OCI-LY3 (cell line): ENCODE data around the gene EPHB2.

Experiments used
- EZH2phosphoT487 ChIP-seq: fragments of 200-600 bp; shearing (Covaris generic); IDR thresholded peaks from 2 replicates; pipeline ENCODE4 v1.6.1; 2018; ENCODE audit warnings: antibody characterized with exemption, mixed run types, low read depth
- TF ChIP-seq, protein P1 (sequence below): fragments of 200-600, 300-600 bp; sonication (generic); IDR thresholded peaks from 2 replicates; pipeline ENCODE4 v1.5.1; 2014; ENCODE audit warnings: antibody characterized with exemption, low read length, low read depth

- TF ChIP-seq EZH2phosphoT487 = no peak
- TF ChIP-seq, protein P1, sequence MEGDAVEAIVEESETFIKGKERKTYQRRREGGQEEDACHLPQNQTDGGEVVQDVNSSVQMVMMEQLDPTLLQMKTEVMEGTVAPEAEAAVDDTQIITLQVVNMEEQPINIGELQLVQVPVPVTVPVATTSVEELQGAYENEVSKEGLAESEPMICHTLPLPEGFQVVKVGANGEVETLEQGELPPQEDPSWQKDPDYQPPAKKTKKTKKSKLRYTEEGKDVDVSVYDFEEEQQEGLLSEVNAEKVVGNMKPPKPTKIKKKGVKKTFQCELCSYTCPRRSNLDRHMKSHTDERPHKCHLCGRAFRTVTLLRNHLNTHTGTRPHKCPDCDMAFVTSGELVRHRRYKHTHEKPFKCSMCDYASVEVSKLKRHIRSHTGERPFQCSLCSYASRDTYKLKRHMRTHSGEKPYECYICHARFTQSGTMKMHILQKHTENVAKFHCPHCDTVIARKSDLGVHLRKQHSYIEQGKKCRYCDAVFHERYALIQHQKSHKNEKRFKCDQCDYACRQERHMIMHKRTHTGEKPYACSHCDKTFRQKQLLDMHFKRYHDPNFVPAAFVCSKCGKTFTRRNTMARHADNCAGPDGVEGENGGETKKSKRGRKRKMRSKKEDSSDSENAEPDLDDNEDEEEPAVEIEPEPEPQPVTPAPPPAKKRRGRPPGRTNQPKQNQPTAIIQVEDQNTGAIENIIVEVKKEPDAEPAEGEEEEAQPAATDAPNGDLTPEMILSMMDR = no peak
These were observed 137.1 kb downstream of the EPHB2 start for GRCh38 chr1:22847709-22848108.
